ELF-1 (cell line): ENCODE data around the gene WDR18.
"Not testable (repeated sequence)": the region's sequence is repeated elsewhere in the genome, so short reads cannot be mapped to it uniquely, and the experiment has no call there.

Source experiments
- DNase-seq: peaks from one replicate; pipeline ENCODE4 v3.0.0-alpha.2; 2016; ENCODE audit warnings: low read depth, low spot score

WDR18 gene

GRCh38 chr19:1018932-1019615 lies 34.9 kb downstream of the WDR18 start:
- DNase-seq = no peak

GRCh38 chr19:1019616-1019961 lies 35.4 kb downstream of the WDR18 start:
- DNase-seq = no peak

GRCh38 chr19:1019980-1020867 lies 36.1 kb downstream of the WDR18 start:
- DNase-seq = no peak

- DNase-seq = peak; percentile 98
Observed at GRCh38 chr19:1020868-1021425, 36.8 kb downstream of the WDR18 start, which contains the start of gene TMEM259. Gene TMEM259 (minus strand): TSS chr19:1021123. CDS start chr19:1020996, 127 bp downstream.

DNA sequence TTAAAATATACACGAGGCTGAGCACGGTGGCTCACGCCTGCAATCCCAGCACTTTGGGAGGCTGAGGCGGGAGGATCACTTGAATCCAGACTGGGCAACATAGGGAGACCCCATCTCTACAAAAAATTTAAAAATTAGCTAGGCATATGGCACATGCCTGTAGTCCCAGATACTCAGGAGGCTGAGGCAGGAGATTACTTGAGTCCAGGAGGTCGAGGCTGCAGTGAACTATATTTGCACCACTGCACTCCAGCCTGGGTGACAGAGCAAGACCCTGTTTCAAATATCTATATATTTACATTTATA lies 39.7 kb downstream of the WDR18 start:
- not testable (repeated sequence) for DNase-seq

GRCh38 chr19:1025080-1025479 lies 40.9 kb downstream of the WDR18 start:
- not testable (repeated sequence) for DNase-seq

DNA sequence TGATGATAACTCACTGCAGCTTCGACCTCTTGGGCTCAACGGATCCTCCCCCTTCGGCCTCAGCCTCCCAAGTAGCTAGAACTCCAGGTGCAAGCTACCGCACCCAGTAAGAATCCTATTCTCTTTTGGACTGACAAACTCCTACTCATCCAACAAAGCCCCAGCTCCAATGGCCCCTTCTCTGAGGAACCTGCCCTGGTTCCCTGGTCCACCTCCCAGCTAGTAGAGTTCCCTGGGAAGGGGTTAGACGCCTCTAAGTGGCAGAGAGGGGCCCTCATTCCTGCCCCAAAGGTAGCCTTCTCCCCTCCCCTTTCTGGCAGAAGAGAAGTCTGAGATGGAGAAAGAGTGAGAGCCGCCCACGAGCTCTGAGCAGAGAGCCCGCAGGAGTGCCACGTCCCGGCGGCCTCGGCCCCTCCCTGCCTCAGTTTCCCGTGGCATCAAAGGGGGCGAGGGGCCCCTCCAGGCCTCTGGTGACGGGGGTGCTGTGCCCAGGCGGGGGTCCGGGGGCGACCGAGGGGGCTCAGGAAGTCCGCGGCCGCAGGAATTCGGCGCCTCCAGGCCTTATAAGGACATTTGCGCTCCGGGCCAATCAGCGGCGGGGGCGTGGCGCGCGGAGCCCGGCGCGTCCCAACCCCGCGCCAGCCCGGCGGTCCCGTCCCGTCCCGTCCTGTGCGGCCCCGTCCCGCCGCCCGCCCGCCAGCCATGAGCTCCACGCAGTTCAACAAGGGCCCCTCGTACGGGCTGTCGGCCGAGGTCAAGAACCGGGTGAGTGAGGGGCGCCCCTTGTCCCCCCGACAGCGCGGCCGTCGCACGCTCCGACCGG lies 42.0 kb downstream of the WDR18 start, which contains the start of gene CNN2:
CNN2 (plus strand) TSS at position 649 of the 823 bp plus-strand sequence; CDS start at position 703, 54 bp downstream.
- DNase-seq = peak; percentile 88

- DNase-seq = no peak
Observed at GRCh38 chr19:1026783-1027649, 42.9 kb downstream of the WDR18 start.

DNA sequence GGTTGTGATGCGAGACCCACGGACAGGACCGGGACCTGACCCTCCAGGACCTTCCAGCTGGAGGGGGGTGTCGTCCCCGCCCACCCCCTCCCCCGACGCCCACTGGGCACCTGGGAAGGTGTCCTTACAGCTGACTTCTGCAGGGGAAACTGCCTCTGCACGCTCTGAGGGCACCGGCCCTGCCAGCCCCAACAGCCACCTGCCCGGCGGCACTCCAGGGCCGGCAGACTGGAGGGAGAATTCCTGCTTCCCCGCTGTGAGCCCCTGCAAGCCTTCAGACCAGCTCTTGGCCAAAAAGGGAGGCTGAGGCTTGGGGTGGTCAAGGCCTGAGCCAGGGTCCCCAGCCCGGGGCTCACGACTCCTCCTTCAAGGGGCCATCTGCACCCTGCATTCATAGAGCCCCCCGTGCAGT lies 43.5 kb downstream of the WDR18 start:
- peak; percentile 56 for DNase-seq

GRCh38 chr19:1028062-1028926 lies 44.1 kb downstream of the WDR18 start:
- peak; percentile 88 for DNase-seq

GRCh38 chr19:1032264-1032867 lies 48.2 kb downstream of the WDR18 start:
- no peak for DNase-seq

- no peak for DNase-seq
Observed at GRCh38 chr19:1035998-1036621, 52.0 kb downstream of the WDR18 start.

DNA sequence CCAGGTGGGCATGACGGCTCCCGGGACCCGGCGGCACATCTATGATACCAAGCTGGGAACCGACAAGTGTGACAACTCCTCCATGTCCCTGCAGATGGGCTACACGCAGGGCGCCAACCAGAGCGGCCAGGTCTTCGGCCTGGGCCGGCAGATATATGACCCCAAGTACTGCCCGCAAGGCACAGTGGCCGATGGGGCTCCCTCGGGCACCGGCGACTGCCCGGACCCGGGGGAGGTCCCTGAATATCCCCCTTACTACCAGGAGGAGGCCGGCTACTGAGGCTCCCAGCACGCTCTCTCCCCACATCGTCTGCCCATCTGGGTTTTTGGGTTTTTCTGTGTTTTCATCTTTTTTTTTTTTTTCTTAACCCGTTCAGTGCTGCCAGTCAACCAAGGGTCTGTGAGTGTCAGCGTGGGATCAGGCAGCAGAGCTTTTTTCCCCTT lies 53.5 kb downstream of the WDR18 start:
- no peak for DNase-seq

GRCh38 chr19:1038978-1039645 lies 55.0 kb downstream of the WDR18 start:
- peak; percentile 24 for DNase-seq

DNA sequence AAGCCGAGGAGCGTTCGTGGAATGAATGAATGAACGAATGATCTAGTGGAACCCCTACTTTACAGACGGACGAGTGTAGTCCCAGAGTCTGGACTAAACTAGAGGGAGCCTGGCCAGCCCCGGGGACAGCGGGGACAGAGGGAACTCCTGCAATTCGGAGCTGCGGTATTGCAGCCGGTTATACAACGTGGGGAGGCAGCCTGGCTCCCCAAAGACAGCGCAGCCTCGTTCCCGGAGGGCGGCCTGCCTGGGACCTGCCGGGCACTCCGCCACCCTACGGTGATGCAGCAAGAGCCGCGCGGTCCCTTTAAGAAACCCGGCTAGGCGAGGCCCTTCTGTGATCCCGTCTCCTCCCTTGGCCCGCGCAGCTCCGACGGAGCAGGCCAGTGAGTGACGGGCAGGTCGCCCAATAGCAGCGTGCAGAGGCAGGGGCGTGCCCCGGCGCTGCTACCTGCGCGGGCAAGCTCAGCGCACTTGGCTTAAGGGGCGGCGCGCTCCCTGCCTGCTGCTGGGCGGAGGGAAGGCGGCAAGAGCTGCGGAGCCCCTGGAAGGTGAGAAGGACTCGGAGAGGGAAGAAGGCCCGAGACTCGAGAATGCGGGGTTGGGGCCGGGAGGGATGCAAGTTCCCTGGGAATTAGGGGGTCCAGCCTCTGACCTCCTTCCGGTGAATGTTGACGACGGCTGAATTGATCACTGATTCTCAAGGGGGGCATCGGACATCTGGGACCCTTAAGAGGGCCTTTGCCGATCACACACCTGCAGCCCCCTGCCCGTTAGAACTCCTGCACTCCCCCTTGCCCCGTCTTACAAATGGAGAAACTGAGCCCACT lies 55.7 kb downstream of the WDR18 start, which contains the start of gene ABCA7:
ABCA7 (plus strand) TSS at position 462 of the 830 bp plus-strand sequence. CDS start 1,255 bp downstream, outside the sequence.
- DNase-seq = peak; percentile 99

- peak; percentile 97 for DNase-seq
Observed at GRCh38 chr19:1040476-1041271, 56.5 kb downstream of the WDR18 start.
